HG03064 (cell line): Measurements from ENCODE around the gene ZC3H18.

Experiments used
- ATAC-seq: cut with Tn5 transposase; IDR thresholded peaks from one replicate; pipeline ENCODE4 v1.9.1; 2021; ENCODE audit warnings: low read depth; ENCODE audit not compliant: unreplicated experiment

Gene ZC3H18

DNA sequence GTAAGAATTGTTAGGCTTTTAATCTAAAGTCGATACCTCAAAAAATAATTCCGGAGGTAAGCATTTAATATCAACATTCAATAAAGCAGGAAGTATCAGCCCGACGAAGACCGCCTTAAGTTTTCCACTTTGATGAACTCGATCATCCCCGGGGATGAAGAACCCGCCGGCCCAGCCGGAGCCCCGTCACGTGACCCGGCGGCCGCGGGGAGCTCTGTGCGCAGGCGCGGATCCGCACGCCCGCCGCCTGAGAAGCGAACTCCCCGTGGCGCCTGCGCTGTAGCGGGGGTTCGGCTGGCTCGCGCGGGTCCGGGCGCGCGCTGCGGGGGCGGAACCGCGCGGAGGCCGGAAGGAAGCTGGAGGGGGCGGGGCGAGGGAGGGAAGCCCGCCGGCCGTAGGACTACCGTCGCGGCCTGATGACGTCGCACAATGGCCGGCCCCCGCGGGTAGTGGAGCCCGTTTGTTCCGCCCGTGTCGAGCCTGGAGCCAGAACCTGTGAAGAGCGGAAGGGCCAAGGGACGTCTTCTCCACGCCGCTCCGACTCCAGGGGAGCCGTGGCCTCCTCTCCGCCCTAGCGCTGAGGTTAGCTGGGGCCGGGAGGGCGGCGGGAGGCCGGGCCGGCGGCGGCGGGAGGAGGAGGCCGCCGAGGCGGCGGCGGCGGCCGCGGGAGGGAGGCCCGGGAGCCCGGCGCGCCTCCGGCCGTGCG is at the start of gene ZC3H18:
Gene ZC3H18 (plus strand): TSS at position 419 of the 706 bp plus-strand sequence. CDS start 6,721 bp downstream, outside the sequence.
- peak; percentile 57 for ATAC-seq

GRCh38 chr16:88521674-88522073 is 48.5 kb upstream of the ZC3H18 start:
- ATAC-seq = no peak

DNA sequence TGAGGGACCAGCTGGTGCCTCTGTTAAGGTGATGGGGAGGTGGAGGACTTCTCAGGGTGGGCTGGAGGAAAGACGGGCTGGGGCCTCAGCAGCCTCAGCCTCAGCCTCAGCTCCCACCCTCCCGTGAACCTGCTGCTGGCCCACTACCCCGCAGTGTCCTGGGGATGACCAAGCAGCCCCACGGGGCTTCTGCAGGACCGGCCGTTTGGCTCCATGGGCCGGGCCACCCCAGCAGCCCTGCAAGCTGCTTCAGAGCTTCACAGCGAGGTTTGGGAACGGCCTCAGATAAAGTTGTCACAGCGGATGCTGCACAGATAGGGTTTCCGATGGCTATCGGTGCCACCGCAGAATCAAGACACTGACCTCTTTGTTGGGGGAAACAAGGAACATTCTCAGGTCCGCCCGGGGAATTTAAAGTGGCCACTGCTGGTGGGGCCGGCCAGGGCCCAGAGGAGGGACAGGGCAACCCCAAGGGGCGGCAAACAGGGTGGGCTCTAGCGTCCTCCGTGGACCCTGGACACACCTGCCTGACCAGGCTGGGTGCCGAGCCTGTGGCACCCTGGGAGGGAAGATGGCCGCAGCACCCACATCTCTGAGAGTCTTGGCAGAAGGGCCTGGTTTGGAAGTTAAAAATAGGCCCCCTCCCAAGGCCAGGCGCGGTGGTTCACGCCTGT is 47.8 kb upstream of the ZC3H18 start:
- no peak for ATAC-seq

- ATAC-seq = no peak
Observed at GRCh38 chr16:88523309-88524161, 46.7 kb upstream of the ZC3H18 start.

DNA sequence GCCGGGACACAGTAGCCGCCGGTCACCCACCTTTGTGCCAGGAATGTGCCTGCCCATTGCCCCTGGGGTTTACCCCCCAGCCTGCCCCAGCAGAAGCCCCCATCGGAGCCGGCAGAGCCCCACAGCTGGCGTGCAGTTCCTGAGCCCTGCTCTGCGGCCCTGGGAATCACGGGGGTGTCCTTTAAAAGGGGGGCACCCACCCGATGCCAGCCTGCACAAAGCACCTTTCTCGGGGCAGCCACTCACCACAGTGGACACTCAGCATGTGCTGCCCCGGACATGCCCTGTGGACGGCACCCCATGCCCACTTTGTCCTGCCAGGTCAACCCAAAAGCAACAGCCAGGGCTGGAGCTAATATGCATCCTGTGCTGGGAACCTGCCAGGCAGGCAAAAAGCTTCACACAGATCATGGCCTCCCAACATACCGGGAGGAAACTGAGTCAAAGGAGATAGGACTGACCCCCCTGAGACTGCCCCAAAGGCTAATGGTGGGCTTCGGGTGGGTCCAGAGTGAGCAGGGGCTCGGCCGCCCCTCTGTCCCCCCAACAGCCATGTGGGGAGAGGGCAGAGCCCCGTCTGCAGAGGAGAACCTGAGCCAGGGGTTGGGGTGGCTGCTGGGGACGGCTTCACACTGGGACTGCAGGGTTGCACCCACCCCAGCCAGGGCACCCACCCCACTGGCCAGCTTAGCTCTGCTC is 45.8 kb upstream of the ZC3H18 start:
- no peak for ATAC-seq

- no peak for ATAC-seq
Observed at GRCh38 chr16:88524973-88525662, 45.1 kb upstream of the ZC3H18 start.

GRCh38 chr16:88525663-88525990 is 44.6 kb upstream of the ZC3H18 start:
- no peak for ATAC-seq

- no peak for ATAC-seq
Observed at GRCh38 chr16:88526008-88526905, 43.9 kb upstream of the ZC3H18 start.

DNA sequence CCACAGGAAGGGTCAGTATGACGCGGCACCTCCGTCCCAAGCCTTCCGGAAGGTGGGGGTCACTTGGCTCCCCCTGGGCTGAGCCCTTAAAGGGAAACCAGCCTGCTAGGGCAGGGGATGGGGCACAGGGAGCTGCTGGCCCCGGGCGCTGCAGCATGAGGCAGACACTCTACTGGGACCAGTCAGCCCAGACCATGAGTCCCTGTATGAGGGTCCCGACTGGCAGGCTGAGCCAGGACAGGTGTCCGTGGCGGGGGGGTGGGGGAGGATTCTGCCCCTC is 43.4 kb upstream of the ZC3H18 start:
- no peak for ATAC-seq

- no peak for ATAC-seq
Observed at GRCh38 chr16:88527186-88527936, 42.8 kb upstream of the ZC3H18 start.

DNA sequence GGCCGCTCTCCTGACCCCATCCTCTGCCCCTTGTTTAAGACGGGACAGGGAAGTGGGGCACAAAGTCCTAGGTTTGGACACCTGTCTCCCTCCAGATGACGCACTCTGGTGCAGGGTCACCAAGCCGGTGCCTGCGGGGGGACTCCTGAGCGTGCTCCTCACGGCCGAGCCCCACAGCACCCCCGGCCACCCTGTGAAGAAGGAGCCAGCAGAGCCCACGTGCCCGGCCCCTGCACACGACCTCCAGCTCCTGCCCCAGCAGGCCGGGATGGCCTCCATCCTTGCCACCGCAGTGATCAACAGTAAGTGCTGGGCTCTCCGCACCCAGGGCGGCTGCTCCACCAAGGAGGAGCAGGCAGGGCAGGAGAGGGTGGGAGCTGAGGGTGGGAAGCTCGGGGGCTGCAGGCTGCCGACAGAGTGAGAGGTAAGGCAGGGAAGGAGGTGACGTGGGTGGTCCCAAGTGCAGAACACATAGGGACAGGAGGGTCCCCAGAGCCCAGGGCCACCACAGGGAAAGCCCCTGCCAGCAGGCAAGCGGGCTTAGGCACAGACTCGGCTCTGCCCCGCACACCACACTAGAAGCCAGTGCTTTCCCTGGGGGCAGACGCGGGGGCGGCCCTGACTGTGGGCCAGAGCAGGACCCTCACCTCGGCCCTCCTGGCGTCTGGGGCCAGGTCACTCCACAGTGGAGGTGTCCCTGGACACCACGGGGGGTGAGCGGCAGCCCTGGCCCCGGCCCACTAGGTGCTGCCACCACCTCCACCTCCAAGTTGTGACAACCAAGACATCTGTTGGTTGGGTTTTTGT is 42.1 kb upstream of the ZC3H18 start:
- no peak for ATAC-seq

GRCh38 chr16:88528902-88529318 is 41.3 kb upstream of the ZC3H18 start:
- ATAC-seq = no peak

DNA sequence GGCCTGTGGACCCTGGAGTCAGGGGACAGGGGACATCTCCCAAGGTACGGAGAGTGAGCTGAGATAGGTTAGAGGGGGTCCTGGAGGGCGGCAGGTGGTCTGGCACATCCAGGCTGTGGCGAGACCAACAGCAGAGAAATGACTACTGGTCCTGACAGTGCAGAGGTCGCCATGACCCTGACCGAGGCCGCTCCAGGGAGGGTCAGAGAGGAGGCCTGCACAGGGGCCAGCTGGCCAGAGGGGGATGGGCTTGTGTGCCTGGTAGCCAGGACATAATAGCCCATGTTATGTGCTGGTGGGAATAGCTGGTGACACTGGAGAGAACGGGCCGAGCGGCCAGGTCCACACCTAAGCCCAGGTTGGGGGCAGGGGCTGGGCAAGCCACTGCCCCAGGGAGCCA is 40.6 kb upstream of the ZC3H18 start:
- ATAC-seq = no peak

DNA sequence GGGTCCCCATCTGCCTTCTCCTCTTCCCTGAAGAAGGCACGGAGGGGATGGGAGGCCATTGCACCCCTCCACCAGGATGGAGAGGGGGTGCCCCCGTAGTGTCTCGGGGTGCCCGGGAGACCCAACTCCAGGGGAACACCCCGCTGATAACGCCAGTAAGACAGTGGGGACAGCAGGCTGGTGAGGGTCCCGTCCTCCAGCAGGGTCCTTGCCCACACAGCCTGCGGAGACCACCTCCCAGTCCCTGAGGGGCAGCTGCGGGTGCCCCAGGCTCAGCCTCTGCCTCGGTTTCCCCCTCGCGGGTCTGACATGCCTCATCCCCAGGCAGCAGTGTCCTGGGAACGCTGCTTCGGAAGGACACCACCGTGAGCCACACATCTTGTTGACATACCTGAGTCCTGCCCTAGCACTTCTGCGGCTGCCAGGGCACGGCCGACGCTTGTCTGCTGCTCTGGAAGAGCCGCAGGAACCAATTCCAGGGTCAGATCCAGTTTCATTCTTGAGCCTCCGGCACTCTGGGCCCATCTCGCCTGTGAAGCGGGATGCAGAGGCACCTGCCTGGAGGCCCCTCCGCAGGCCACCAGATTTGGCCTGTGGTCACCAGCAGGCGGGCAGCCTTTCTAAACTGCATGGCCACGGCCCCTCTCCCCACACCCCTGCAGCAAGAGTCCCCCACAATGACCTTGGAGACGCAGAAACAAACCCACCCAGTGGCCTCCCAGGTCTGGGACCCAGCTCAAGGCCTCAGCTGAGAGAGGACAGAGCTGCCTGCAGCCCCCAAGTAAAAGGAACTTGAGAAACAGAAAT is 39.9 kb upstream of the ZC3H18 start:
- ATAC-seq = no peak

DNA sequence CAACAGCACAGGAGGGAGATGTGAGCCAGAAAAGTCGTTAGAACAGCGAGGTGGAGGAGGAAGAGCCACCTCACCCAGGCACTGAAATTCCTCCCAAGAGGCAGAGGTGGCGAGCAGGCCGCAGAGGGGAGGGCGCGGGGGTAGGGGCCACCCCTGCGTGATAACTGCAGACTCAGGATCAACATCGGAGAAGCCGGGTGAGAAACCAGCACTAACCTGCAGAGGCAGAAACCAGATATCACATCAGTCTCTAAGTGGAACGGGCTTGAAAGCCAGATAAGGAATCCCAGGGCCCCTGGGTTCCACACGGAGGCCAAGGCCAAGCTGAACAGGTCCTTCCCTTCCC is 39.4 kb upstream of the ZC3H18 start:
- ATAC-seq = no peak

DNA sequence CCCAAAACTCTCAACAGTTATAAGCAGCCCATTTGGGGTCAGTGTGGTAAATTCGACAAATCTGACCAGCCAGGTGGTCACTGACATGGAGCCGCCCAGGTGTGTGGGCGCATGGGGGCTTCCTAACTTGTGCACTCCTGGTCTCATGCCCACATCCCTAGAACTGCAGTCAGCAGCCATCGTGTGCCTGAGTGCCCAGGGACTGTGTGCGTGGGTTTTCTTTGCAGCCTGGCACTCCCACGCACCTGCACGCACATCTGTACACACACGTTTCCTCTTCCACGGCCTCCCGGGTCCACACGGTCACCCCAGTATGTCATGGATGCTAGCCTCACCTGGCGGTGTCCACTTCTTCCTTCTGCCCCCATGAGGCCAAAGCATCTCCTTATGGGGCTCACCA is 38.9 kb upstream of the ZC3H18 start:
- no peak for ATAC-seq

DNA sequence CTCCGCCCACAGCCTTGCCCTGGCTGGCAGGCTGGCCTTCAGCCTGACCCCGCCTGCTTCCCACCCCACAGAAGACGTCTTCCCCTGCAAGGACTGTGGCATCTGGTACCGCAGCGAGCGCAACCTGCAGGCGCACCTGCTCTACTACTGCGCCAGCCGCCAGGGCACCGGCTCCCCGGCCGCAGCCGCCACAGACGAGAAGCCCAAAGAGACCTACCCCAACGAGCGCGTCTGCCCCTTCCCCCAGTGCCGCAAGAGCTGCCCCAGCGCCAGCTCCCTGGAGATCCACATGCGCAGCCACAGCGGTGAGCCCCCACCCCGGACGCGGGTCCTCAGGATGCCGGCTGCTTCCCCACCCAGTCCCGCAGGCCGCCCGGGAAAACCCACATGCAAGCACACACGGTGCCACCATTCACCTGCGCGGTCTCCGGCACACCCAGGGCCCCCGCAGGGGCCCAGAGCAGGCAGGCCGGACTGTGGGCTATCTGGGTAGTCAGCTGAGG is 38.2 kb upstream of the ZC3H18 start:
- no peak for ATAC-seq
